ENCODE measurements around the gene SULT2B1.
"Not testable (repeated sequence)": the region's sequence is repeated elsewhere in the genome, so short reads cannot be mapped to it uniquely, and the experiment has no call there.

Gene SULT2B1

GRCh38 chr19:48629297-48629598, 77.3 kb downstream of the SULT2B1 start:
- no peak overlapping the region for H3K4me3 ChIP-seq (ENCODE audit: control insufficient read depth, low read depth, low read length)
- TF ChIP-seq, protein P1, sequence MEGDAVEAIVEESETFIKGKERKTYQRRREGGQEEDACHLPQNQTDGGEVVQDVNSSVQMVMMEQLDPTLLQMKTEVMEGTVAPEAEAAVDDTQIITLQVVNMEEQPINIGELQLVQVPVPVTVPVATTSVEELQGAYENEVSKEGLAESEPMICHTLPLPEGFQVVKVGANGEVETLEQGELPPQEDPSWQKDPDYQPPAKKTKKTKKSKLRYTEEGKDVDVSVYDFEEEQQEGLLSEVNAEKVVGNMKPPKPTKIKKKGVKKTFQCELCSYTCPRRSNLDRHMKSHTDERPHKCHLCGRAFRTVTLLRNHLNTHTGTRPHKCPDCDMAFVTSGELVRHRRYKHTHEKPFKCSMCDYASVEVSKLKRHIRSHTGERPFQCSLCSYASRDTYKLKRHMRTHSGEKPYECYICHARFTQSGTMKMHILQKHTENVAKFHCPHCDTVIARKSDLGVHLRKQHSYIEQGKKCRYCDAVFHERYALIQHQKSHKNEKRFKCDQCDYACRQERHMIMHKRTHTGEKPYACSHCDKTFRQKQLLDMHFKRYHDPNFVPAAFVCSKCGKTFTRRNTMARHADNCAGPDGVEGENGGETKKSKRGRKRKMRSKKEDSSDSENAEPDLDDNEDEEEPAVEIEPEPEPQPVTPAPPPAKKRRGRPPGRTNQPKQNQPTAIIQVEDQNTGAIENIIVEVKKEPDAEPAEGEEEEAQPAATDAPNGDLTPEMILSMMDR (IDR thresholded peaks at IDR 0.05; ENCODE audit: control insufficient read depth, insufficient read depth, low read depth, low read length, missing control alignments) = no peak
- no peak for DNase-seq (ENCODE audit: low read depth)

DNA sequence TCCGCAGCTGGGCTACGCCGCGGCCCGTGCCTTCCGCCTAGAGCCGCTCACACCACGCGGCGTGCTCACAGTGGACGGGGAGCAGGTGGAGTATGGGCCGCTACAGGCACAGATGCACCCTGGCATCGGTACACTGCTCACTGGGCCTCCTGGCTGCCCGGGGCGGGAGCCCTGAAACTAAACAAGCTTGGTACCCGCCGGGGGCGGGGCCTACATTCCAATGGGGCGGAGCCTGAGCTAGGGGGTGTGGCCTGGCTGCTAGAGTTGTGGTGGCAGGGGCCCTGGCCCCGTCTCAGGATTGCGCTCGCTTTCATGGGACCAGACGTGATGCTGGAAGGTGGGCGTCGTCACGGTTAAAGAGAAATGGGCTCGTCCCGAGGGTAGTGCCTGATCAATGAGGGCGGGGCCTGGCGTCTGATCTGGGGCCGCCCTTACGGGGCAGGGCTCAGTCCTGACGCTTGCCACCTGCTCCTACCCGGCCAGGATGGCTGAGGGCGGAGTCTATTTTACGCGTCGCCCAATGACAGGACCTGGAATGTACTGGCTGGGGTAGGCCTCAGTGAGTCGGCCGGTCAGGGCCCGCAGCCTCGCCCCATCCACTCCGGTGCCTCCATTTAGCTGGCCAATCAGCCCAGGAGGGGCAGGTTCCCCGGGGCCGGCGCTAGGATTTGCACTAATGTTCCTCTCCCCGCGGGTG, 77.8 kb downstream of the SULT2B1 start:
- TF ChIP-seq, protein P1 (IDR thresholded peaks at IDR 0.05; ENCODE audit: control insufficient read depth, insufficient read depth, low read depth, low read length, missing control alignments) = no peak
- H3K4me3 ChIP-seq (ENCODE audit: control insufficient read depth, low read depth, low read length) = no peak overlapping the region
- no peak for DNase-seq (ENCODE audit: low read depth)

DNA sequence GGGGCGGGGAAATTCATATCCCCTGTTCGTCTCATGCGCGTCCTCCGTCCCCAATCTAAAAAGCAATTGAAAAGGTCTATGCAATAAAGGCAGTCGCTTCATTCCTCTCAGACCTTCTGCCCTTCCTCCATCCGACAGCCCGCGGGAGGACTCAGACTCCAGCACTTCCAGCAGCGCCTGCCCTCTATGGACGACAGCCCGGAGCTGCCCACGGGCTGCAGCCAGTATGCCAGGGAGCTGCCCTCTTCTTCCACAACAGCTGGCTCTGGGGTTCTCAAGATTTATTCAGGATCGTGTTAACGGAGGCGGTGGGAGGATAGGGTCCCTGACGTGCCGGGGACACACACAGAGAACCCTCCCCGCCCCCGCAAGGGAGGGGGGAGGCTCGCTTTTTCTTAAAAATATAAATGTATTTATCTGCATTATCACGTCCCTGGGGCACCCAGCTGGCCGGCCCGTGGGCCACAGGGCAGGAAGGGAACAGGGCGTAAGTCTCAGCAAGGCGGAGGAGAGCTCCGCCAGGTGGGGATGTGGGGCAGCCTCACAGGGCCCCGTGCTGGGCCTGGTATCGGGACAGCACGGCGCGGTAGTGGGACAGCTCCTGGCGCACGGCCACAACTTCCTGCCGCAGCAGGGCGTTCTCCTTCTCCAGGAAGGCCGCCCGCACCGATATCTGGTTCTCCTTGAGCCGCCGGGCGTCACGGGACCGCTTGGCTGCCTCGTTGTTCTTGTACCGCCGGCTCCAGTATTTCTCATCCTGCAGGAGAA, 78.5 kb downstream of the SULT2B1 start:
- no peak overlapping the region for H3K4me3 ChIP-seq (ENCODE audit: control insufficient read depth, low read depth, low read length)
- no peak for DNase-seq (ENCODE audit: low read depth)

GRCh38 chr19:48631225-48631624, 79.3 kb downstream of the SULT2B1 start:
- no peak overlapping the region for H3K4me3 ChIP-seq (ENCODE audit: control insufficient read depth, low read depth, low read length)
- TF ChIP-seq, protein P1 (IDR thresholded peaks at IDR 0.05; ENCODE audit: control insufficient read depth, insufficient read depth, low read depth, low read length, missing control alignments) = no peak
- DNase-seq (ENCODE audit: low read depth) = no peak

More for the DNA sequence above, 78.5 kb downstream of the SULT2B1 start:
- TF ChIP-seq, protein P1 (IDR thresholded peaks at IDR 0.05; ENCODE audit: control insufficient read depth, insufficient read depth, low read depth, low read length, missing control alignments) = no peak

DNA sequence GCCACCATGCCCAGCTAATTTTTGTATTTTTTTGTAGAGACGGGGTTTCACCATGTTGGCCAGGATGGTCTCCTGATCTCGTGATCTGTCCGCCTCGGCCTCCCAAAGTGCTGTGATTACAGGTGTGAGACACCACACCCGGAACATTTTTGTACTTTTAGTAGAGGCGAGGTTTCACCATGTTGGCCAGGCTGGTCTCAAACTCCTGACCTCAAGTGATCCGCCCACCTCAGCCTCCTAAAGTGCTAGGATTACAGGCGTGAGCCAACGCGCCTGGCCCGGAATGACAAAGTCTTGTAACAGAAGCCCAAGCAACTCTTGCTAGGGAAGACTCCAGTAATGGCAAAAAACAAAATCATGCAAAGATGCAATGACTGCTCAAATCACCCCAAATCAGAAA, 80.3 kb downstream of the SULT2B1 start:
- H3K4me3 ChIP-seq (ENCODE audit: control insufficient read depth, low read depth, low read length); DNase-seq (ENCODE audit: low read depth): not testable (repeated sequence)

GRCh38 chr19:48632692-48633147, 80.7 kb downstream of the SULT2B1 start:
- TF ChIP-seq, protein P1 (IDR thresholded peaks at IDR 0.05; ENCODE audit: control insufficient read depth, insufficient read depth, low read depth, low read length, missing control alignments) = no peak
- H3K4me3 ChIP-seq (ENCODE audit: control insufficient read depth, low read depth, low read length) = no peak overlapping the region
- DNase-seq (ENCODE audit: low read depth) = no peak

All from AG09309 (cell line).